ENCODE data around the gene THAP6.

Gene THAP6

GRCh38 chr4:75567725-75568124, 53.5 kb downstream of the THAP6 start:
- no peak for DNase-seq (ENCODE audit: extremely low read depth in 1 of 2, low read depth in 1 of 2)

All from stimulated activated CD8-positive, alpha-beta memory T cell treated with anti-CD3 and anti-CD28 coated beads, Interleukin-7, amount 100 ng/mL, for 48 hours (primary cell).